WTC11 (cell line): ENCODE data around the gene OLFML2B.

Experiments used
- CTCF ChIP-seq: fragments of 200-600 bp; IDR thresholded peaks from 2 replicates; pipeline ENCODE4 v1.8.0; 2022; ENCODE audit warnings: antibody characterized with exemption
- FOXJ3 ChIP-seq: sonication (generic); formaldehyde crosslinking; IDR thresholded peaks from 2 replicates; pipeline ENCODE4 v1.9.0; 2021; ENCODE audit warnings: missing genetic modification reagents, mild to moderate bottlenecking, borderline replicate concordance

GRCh38 chr1:162019006-162019405 lies 4.7 kb downstream of the OLFML2B start:
- TF ChIP-seq CTCF = no peak
- no peak for TF ChIP-seq FOXJ3 (CRISPR knock-in tag)
